Myocyte (in vitro differentiated cells): ENCODE data around the gene SLC35F4. TPM values are rescaled to one million over a fixed set of nuclear protein-coding genes. Genes with fewer than 3 reads are reported as not detected.

Source experiments
- DNase-seq: peaks from one replicate; pipeline ENCODE4 v3.0.0-alpha.2; 2012; ENCODE audit warnings: low read depth
- total RNA-seq: library from RNA; depleted of rRNA; stranded (reverse); fragments of >200 nt; gene quantifications from 2 replicates; pipeline ENCODE4 v1.2.3, GENCODE V29; 2014

SLC35F4 gene
- total RNA-seq, 1 donor from 2014 or later, result not detected

- no peak for DNase-seq
Measured at GRCh38 chr14:57547131-57547530, 318.8 kb downstream of the SLC35F4 start.

- DNase-seq, result peak; percentile 2
Measured at GRCh38 chr14:57533214-57533613, 332.7 kb downstream of the SLC35F4 start.

DNA sequence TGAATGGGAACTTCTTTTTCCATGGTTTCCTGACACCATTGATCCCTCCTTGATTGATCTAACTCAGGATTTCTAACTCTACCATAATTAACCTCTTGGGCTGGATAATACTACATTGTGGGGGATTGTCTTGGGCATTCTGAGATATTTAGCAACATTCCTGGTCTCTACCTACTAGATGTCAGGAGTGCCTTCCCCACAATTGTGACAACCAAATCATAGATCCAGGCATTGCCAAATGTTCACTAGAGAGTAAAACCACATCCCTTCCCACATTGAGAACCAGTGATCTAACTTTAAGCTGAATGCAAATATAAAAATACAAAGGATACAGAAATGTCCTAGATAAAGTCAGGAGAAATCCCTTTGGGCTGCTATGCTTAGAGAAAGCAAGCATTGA lies 335.3 kb downstream of the SLC35F4 start:
- DNase-seq, result no peak

DNA sequence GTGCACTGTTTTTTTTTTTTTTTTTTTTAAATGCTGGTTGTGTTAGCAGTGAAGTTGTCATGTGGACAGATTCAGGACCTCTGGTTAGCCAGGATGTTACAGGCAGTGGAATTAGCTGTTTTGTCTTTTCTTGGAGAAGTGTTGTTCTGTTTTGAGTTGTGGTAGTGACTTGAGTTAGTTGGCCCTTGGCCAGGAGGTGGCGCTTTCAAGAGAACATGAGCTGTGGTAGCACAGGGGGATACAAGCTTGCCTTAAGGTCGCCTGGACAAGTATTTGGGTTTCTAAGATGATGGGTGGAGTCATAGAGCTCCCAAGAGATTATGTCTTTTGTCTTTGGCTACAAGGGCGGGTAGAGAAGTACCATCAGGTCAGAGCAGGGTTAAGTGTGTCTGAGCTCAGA lies 338.9 kb downstream of the SLC35F4 start:
- no peak for DNase-seq

DNA sequence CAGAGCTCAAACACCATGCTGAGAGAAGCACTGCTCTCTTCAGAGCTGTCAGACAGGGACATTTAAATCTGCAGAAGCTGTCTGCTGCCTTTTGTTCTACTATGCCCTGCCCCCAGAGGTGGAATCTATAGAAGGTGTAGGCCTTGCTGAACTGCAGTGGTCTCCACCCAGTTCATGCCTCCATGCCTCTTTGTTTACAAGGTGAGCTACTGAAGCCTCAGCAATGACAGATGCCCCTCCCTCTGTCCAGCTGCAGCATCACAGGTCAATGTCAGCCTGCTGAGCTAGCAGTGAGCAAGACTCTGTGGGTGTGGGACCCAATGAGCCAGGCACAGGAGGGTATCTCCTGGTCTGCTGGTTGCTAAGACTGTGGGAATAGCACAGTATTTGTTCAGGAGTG lies 346.8 kb downstream of the SLC35F4 start:
- no peak for DNase-seq
